Endometrial microvascular endothelial cells (primary cell): ENCODE measurements around the gene PNO1. TPM values are rescaled to one million over a fixed set of nuclear protein-coding genes. Genes with fewer than 3 reads are reported as not detected.
"Not testable (repeated sequence)": the region's sequence is repeated elsewhere in the genome, so short reads cannot be mapped to it uniquely, and the experiment has no call there.

Experiments used
- in situ Hi-C: cut with HindIII; loops from 2 replicates; pipeline ENCODE4 v1.10.0; 2017; ENCODE audit warnings: low sequenced_read_pairs, low pct_unique_long_range_greater_than_20kb; ENCODE audit errors: inconsistent ontology term
- total RNA-seq: library from RNA; depleted of rRNA; stranded (reverse); fragments of >200 nt; gene quantifications from one replicate; pipeline ENCODE4 v1.2.3, GENCODE V29; 2015; ENCODE audit errors: inconsistent ontology term

Gene PNO1
- total RNA-seq, 1 donor from 2014 or later, result 27.4 TPM

- in situ Hi-C loops, result no loop called here
Observed at GRCh38 chr2:68152681-68153347, 4.9 kb upstream of the PNO1 start.

GRCh38 chr2:68155618-68156017, 2.1 kb upstream of the PNO1 start:
- in situ Hi-C loops, result no loop called here

DNA sequence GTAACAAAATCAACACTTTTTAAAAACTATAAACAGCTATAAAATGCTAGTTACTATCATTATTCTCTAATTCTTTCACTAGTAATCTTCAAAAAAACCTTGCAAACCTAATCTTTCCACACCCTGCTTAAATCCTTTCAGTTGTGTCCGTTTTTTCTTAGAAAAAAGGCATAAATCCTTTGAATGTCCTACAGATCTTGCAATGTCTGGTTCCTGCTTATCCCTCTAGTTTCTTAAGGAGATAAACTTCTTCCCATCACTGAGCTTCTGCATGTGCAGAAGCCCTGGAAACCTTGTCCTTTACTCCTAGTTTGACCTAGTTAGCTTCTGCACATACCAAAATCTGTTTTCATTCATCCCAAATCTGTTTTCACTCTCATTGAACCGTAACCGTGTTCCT, 1.3 kb upstream of the PNO1 start:
- in situ Hi-C loops, result no loop called here

DNA sequence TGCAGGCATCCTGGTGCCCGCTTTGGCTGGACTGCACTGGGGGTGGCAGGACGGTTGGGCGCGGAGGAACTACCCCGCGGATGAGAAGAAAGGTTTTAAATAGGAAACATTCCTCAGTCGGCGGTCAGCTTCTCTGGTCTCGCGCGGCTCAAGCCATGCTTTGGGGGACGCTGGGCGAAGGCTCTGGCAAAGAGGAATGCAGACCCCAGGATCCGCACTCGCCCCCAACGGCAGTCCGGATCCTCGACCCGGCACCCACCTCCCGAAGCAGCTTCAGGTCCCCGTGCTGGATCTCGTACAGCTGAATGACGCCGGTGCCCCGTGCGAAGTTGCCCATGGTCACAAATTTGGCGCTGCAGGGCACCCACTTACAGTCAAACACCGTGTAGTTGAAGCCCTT, 686 bp upstream of the PNO1 start:
- in situ Hi-C loops, result no loop called here

DNA sequence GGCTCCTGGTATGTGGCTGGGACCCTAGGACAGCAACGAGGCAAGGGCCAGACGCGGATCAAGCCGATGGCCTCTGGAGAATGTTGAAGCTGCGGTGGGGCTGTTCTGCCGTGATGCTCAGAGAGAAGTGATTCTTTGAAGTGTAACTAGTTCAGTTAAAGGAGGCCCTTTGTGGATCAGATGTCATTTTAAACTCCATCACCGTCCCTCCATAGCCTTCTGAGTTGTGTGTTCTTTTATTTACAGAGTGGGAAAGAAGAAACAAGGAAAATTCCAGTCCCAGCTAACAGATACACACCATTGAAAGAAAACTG, 403 bp downstream of the PNO1 start:
- in situ Hi-C loops, result no loop called here

GRCh38 chr2:68163641-68164040, 6.0 kb downstream of the PNO1 start:
- in situ Hi-C loops, result no loop called here

- in situ Hi-C loops, result no loop called here
Observed at GRCh38 chr2:68167186-68167585, 9.5 kb downstream of the PNO1 start.

DNA sequence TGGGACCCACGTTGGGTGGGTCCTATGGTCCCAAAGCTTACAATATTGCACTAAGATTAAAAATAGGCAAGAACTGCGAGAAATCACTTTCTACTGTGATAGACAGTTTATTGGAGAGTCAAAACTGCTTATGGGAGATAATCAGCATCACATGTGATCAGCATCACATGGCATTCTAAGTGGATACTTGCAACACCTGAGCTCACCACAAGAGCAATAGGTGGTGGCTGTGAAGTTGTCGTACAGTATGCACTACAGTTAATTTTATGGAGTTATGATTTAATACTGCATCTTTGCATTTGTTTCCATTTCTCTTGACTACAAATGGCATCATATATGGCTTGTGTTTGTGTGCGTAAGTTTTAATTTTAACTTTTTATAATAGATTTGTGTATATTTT, 11.6 kb downstream of the PNO1 start:
- in situ Hi-C loops, result no loop called here

DNA sequence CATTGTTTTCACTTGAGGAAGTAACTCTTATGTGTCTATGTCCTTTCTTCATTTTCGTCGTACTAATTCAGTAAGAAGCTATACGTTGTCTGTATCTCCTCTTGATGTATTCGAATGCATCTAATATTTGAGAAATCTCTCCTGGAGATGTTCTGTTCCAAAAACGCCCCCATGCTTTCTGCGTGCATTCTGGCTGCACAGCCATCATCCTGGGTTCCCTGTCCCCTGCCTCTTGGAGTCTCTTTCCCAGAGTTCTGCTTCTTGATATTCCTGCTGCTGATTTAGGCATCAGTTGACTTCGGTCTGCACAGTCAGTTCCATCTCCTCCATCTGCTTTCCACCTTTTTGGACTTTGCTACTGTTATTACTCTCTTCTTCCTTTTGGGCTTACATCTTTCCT, 13.5 kb downstream of the PNO1 start:
- in situ Hi-C loops, result no loop called here

- in situ Hi-C loops, result no loop called here
Observed at GRCh38 chr2:68171684-68172083, 14.0 kb downstream of the PNO1 start.

- in situ Hi-C loops, result no loop called here
Observed at GRCh38 chr2:68172521-68172920, 14.8 kb downstream of the PNO1 start.

- in situ Hi-C loops, result no loop called here
Observed at GRCh38 chr2:68172990-68173700, 15.5 kb downstream of the PNO1 start.

DNA sequence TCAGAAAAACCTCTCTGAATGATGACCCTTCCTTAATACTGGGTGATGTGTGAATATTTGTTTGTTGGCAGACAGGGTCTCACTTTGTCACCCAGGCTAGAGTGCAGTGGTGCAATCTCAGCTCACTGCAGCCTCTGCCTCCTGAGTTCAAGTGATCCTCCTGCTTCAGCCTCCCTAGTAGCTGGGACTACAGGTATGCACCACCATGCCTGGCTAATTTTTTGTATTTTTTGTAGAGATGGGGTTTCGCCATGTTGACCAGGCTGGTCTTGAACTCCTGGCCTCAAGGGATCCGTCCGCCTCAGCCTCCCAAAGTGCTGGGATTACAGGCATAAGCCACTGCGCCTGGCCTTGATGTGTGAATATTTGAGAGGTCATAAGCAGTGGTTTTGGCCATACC, 17.5 kb downstream of the PNO1 start:
- in situ Hi-C loops, result not testable (repeated sequence)

- in situ Hi-C loops, result no loop called here
Observed at GRCh38 chr2:68176657-68177056, 19.0 kb downstream of the PNO1 start.

DNA sequence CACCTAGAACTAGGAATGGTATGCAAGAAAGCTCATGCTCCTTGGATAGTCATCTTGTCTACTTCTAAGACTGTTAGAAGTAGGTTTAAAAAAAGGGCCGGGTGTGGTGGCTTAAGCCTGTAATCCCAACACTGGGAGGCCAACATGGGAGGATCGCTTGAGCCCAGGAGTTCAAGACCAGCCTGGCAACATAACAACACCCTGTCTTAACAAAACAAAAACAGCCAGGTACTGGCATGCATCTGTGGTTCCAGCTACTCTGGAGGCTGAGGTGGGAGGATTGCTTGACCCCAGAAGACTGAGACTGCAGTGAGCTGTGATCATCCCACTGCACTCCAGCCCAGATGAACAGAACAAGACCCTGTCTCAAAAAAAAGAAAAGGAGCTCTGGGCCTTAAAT, 19.9 kb downstream of the PNO1 start:
- in situ Hi-C loops, result no loop called here

DNA sequence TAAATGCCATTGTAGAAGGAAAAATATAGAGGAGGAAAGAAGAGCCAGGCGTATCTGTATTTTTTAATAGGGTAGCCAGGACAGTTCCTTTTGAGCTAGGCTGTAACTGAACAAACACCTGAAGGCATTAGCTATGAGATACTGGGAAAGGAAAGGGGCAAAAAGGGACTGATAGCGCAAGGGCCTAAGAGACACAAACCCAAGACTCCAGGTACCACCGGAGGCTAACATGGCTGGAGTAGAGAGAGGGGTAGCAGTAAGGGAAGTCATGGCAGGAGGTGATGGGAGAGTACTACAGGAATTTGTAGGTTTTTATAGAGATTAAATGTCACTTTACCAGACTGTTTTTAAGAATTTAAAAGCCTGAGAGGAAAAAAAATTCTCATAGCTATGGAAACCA, 20.7 kb downstream of the PNO1 start:
- in situ Hi-C loops, result no loop called here

GRCh38 chr2:68178954-68179627, 21.4 kb downstream of the PNO1 start:
- in situ Hi-C loops, result no loop called here

- in situ Hi-C loops, result no loop called here
Observed at GRCh38 chr2:68182902-68183301, 25.2 kb downstream of the PNO1 start.

DNA sequence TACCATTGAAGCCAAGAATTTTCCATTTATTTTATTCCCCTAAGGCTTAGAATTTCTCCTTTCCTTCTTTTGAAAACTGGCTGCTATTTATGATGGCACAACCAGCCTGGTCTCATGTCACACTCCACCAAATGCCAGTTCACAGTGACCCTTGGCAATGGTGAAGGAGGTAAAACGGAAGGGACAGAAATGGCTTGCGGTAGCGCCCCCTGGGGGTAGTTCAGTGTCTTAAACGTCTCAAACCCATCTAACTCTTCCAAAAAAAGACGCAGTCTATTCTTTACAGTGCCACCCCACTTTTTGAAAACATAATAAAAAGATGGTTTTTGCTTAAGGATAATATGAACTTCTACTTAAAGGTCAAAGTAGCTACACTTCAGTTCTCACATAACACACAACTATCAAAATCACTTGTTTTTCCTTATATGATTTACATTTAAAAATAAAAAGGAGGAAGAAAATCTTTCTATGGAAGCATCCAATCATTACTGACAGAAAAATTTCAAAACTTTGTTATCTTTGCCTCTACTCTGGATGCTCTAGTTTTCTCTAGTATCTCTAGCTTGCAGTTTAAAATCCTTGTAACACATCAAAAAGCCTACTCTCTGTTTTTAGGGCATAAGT, 28.0 kb downstream of the PNO1 start:
- in situ Hi-C loops, result no loop called here

- in situ Hi-C loops, result no loop called here
Observed at GRCh38 chr2:68187329-68187728, 29.6 kb downstream of the PNO1 start.
